ENCODE results near the gene TIGD1. TPM values are rescaled to one million over a fixed set of nuclear protein-coding genes. Genes with fewer than 3 reads are reported as not detected.

TIGD1 gene
- total and polyA plus RNA-seq, 2 experiments from 2014 or later: 7.6 to 9.3 TPM

DNA sequence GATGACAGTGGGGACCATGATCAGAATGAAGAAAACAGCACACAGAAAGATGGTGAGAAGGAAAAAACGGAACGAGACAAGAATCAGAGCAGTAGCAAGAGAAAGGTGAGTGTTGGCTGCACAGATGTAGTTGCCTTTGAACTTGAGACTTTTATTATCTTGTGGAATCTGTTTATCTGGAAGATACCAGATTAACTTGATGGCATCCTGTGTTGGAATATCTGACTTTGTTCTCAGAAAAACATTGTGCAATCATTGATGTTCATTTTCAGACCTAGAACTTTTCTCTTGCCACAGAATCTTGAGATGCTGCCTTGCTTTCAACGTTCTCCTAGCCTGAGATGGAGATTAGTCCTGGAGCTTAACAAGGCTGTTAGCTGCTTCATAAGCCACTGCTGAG, 6.1 kb upstream of the TIGD1 start:
- peaks cover 32% of the 10 kb centered on the region for H3K36me3 ChIP-seq (ENCODE audit: insufficient read depth)
- peaks cover 5% of the 10 kb centered on the region; the same call in 1 of the 2 replicates for H3K4me1 ChIP-seq (ENCODE audit: insufficient read depth)
- no peak overlapping the region for H3K4me3 ChIP-seq
- H3K27me3 ChIP-seq (ENCODE audit: insufficient read depth): no peaks in the 10 kb centered on the region
- H4K20me1 ChIP-seq (replicated peaks; ENCODE audit: insufficient read depth): peaks cover 42% of the 10 kb centered on the region
- peaks cover 59% of the 10 kb centered on the region for H3K79me2 ChIP-seq (replicated peaks; ENCODE audit: insufficient read depth)
- H2AFZ ChIP-seq: no peak overlapping the region
- H3K36me3 Mint-ChIP-seq (ENCODE audit: low read depth): peaks cover 57% of the 10 kb centered on the region
- no peak overlapping the region for H3K4me2 ChIP-seq
- no peaks in the 10 kb centered on the region for H3K9me2 ChIP-seq (ENCODE audit: insufficient read depth)
- H3F3A ChIP-seq (replicated peaks; ENCODE audit: low read depth): no peaks in the 10 kb centered on the region; the same call in 1 of the 2 replicates
- H3K4me1 Mint-ChIP-seq: peaks cover 8% of the 10 kb centered on the region
- DNase-seq (ENCODE audit: low spot score) (no peak), ATAC-seq (no peak)
- no peak overlapping the region for H3K27ac ChIP-seq (ENCODE audit: low read depth)
- no peak overlapping the region for H3K4me3 Mint-ChIP-seq
- no peaks in the 10 kb centered on the region for H3K9me3 Mint-ChIP-seq
- H3K27me3 Mint-ChIP-seq (ENCODE audit: insufficient read depth, low read depth, poor library complexity): no peaks in the 10 kb centered on the region
- no peak for TF ChIP-seq POLR2AphosphoS5 (IDR thresholded peaks at IDR 0.05; ENCODE audit: low read depth)
- TF ChIP-seq, protein P1, sequence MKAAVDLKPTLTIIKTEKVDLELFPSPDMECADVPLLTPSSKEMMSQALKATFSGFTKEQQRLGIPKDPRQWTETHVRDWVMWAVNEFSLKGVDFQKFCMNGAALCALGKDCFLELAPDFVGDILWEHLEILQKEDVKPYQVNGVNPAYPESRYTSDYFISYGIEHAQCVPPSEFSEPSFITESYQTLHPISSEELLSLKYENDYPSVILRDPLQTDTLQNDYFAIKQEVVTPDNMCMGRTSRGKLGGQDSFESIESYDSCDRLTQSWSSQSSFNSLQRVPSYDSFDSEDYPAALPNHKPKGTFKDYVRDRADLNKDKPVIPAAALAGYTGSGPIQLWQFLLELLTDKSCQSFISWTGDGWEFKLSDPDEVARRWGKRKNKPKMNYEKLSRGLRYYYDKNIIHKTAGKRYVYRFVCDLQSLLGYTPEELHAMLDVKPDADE (IDR thresholded peaks at IDR 0.05): no peak
- no peak for TF ChIP-seq JUNB (IDR thresholded peaks at IDR 0.05; ENCODE audit: unreplicated experiment)
- TF ChIP-seq, protein P2, sequence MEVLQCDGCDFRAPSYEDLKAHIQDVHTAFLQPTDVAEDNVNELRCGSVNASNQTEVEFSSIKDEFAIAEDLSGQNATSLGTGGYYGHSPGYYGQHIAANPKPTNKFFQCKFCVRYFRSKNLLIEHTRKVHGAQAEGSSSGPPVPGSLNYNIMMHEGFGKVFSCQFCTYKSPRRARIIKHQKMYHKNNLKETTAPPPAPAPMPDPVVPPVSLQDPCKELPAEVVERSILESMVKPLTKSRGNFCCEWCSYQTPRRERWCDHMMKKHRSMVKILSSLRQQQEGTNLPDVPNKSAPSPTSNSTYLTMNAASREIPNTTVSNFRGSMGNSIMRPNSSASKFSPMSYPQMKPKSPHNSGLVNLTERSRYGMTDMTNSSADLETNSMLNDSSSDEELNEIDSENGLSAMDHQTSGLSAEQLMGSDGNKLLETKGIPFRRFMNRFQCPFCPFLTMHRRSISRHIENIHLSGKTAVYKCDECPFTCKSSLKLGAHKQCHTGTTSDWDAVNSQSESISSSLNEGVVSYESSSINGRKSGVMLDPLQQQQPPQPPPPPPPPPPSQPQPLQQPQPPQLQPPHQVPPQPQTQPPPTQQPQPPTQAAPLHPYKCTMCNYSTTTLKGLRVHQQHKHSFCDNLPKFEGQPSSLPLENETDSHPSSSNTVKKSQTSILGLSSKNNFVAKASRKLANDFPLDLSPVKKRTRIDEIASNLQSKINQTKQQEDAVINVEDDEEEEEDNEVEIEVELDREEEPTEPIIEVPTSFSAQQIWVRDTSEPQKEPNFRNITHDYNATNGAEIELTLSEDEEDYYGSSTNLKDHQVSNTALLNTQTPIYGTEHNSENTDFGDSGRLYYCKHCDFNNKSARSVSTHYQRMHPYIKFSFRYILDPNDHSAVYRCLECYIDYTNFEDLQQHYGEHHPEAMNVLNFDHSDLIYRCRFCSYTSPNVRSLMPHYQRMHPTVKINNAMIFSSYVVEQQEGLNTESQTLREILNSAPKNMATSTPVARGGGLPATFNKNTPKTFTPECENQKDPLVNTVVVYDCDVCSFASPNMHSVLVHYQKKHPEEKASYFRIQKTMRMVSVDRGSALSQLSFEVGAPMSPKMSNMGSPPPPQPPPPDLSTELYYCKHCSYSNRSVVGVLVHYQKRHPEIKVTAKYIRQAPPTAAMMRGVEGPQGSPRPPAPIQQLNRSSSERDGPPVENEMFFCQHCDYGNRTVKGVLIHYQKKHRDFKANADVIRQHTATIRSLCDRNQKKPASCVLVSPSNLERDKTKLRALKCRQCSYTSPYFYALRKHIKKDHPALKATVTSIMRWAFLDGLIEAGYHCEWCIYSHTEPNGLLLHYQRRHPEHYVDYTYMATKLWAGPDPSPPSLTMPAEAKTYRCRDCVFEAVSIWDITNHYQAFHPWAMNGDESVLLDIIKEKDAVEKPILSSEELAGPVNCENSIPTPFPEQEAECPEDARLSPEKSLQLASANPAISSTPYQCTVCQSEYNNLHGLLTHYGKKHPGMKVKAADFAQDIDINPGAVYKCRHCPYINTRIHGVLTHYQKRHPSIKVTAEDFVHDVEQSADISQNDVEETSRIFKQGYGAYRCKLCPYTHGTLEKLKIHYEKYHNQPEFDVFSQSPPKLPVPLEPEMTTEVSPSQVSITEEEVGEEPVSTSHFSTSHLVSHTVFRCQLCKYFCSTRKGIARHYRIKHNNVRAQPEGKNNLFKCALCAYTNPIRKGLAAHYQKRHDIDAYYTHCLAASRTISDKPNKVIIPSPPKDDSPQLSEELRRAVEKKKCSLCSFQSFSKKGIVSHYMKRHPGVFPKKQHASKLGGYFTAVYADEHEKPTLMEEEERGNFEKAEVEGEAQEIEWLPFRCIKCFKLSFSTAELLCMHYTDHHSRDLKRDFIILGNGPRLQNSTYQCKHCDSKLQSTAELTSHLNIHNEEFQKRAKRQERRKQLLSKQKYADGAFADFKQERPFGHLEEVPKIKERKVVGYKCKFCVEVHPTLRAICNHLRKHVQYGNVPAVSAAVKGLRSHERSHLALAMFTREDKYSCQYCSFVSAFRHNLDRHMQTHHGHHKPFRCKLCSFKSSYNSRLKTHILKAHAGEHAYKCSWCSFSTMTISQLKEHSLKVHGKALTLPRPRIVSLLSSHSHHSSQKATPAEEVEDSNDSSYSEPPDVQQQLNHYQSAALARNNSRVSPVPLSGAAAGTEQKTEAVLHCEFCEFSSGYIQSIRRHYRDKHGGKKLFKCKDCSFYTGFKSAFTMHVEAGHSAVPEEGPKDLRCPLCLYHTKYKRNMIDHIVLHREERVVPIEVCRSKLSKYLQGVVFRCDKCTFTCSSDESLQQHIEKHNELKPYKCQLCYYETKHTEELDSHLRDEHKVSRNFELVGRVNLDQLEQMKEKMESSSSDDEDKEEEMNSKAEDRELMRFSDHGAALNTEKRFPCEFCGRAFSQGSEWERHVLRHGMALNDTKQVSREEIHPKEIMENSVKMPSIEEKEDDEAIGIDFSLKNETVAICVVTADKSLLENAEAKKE (CRISPR knock-in tag; IDR thresholded peaks at IDR 0.05): no peak
- TF ChIP-seq EZH2phosphoT487 (IDR thresholded peaks at IDR 0.05; ENCODE audit: unreplicated experiment): no peak
- no peak for TF ChIP-seq ZNF331 (CRISPR knock-in tag; IDR thresholded peaks at IDR 0.05; ENCODE audit: low read depth)
- TF ChIP-seq EZH2 (IDR thresholded peaks at IDR 0.05; ENCODE audit: low read depth, unreplicated experiment): no peak
- no peak for TF ChIP-seq NANOG (IDR thresholded peaks at IDR 0.05; ENCODE audit: borderline replicate concordance)
- TF ChIP-seq, protein P3, sequence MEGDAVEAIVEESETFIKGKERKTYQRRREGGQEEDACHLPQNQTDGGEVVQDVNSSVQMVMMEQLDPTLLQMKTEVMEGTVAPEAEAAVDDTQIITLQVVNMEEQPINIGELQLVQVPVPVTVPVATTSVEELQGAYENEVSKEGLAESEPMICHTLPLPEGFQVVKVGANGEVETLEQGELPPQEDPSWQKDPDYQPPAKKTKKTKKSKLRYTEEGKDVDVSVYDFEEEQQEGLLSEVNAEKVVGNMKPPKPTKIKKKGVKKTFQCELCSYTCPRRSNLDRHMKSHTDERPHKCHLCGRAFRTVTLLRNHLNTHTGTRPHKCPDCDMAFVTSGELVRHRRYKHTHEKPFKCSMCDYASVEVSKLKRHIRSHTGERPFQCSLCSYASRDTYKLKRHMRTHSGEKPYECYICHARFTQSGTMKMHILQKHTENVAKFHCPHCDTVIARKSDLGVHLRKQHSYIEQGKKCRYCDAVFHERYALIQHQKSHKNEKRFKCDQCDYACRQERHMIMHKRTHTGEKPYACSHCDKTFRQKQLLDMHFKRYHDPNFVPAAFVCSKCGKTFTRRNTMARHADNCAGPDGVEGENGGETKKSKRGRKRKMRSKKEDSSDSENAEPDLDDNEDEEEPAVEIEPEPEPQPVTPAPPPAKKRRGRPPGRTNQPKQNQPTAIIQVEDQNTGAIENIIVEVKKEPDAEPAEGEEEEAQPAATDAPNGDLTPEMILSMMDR (conservative IDR thresholded peaks at IDR 0.05; ENCODE audit: low read depth in 2 of 2): no peak
- no peak for TF ChIP-seq CREB1 (CRISPR knock-in tag; IDR thresholded peaks at IDR 0.05; ENCODE audit: low read depth)
- TF ChIP-seq, protein P4, sequence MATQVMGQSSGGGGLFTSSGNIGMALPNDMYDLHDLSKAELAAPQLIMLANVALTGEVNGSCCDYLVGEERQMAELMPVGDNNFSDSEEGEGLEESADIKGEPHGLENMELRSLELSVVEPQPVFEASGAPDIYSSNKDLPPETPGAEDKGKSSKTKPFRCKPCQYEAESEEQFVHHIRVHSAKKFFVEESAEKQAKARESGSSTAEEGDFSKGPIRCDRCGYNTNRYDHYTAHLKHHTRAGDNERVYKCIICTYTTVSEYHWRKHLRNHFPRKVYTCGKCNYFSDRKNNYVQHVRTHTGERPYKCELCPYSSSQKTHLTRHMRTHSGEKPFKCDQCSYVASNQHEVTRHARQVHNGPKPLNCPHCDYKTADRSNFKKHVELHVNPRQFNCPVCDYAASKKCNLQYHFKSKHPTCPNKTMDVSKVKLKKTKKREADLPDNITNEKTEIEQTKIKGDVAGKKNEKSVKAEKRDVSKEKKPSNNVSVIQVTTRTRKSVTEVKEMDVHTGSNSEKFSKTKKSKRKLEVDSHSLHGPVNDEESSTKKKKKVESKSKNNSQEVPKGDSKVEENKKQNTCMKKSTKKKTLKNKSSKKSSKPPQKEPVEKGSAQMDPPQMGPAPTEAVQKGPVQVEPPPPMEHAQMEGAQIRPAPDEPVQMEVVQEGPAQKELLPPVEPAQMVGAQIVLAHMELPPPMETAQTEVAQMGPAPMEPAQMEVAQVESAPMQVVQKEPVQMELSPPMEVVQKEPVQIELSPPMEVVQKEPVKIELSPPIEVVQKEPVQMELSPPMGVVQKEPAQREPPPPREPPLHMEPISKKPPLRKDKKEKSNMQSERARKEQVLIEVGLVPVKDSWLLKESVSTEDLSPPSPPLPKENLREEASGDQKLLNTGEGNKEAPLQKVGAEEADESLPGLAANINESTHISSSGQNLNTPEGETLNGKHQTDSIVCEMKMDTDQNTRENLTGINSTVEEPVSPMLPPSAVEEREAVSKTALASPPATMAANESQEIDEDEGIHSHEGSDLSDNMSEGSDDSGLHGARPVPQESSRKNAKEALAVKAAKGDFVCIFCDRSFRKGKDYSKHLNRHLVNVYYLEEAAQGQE (IDR thresholded peaks at IDR 0.05; ENCODE audit: unreplicated experiment): no peak
- H3K27ac Mint-ChIP-seq: no peak overlapping the region

Data from GM23338 (cell line).